Keratinocyte (primary cell): Measurements from ENCODE around the gene RERE. TPM values are rescaled to one million over a fixed set of nuclear protein-coding genes. Genes with fewer than 3 reads are reported as not detected.

Source experiments
- DNase-seq: peaks from one replicate; pipeline ENCODE4 v3.0.0-alpha.2; 2011; ENCODE audit warnings: low read depth, missing footprints, low spot score
- FAIRE-seq: peaks from 2 replicates; lab custom pipeline; 2011; peaks lifted over from hg19 to GRCh38; lab: Jason Lieb, UNC
- H2AFZ ChIP-seq: 2 replicates; pipeline ENCODE4 v1.6.0; 2012; ENCODE audit warnings: low read length, control low read depth, inconsistent platforms; ENCODE audit not compliant: control insufficient read depth
- H3K27ac ChIP-seq: 2 replicates; pipeline ENCODE4 v1.5.1; 2011; ENCODE audit warnings: low read length; ENCODE audit not compliant: control insufficient read depth, insufficient read depth
- H3K27me3 ChIP-seq: 3 replicates; pipeline ENCODE4 v1.6.0; 2011; ENCODE audit warnings: low read length; ENCODE audit not compliant: control insufficient read depth, insufficient read depth; ENCODE audit errors: extremely low read depth
- H3K36me3 ChIP-seq, 2 experiments: 2 replicates in 1 of 2; 3 replicates in 1 of 2; pipeline ENCODE4 v1.5.1; 2011; ENCODE audit warnings: low read length in 2 of 2, mild to moderate bottlenecking in 1 of 2; ENCODE audit not compliant: control insufficient read depth in 2 of 2, insufficient read depth in 2 of 2; ENCODE audit errors: extremely low read depth in 1 of 2
- H3K4me1 ChIP-seq: 3 replicates; pipeline ENCODE4 v1.5.1; 2011; ENCODE audit warnings: low read length; ENCODE audit not compliant: control insufficient read depth, insufficient read depth; ENCODE audit errors: extremely low read depth
- H3K4me2 ChIP-seq: 3 replicates; pipeline ENCODE4 v1.6.0; 2011; ENCODE audit warnings: low read depth, low read length; ENCODE audit not compliant: control insufficient read depth, insufficient read depth; ENCODE audit errors: extremely low read depth
- H3K4me3 ChIP-seq, 3 experiments: fragments of 200-600 bp in 1 of 3; sonication (generic) in 1 of 3; 2 replicates in 2 of 3; 3 replicates in 1 of 3; pipeline ENCODE4 v1.5.1; 2011 to 2016; ENCODE audit warnings: low read length in 3 of 3, mild to moderate bottlenecking in 3 of 3, control low read depth in 2 of 3, inconsistent platforms in 1 of 3, low read depth in 1 of 3, mixed read lengths in 1 of 3, mixed run types in 1 of 3, moderate library complexity in 1 of 3; ENCODE audit not compliant: control insufficient read depth in 2 of 3, insufficient read depth in 2 of 3; ENCODE audit errors: extremely low read depth in 1 of 3
- H3K79me2 ChIP-seq: 2 replicates; pipeline ENCODE4 v1.6.0; 2012; ENCODE audit warnings: low read length; ENCODE audit not compliant: control insufficient read depth, insufficient read depth
- H3K9ac ChIP-seq: 3 replicates; pipeline ENCODE4 v1.6.0; 2011; ENCODE audit warnings: low read length; ENCODE audit not compliant: control insufficient read depth, insufficient read depth; ENCODE audit errors: extremely low read depth
- H3K9me1 ChIP-seq: 3 replicates; pipeline ENCODE4 v1.6.0; 2011; ENCODE audit warnings: low read length; ENCODE audit not compliant: control insufficient read depth, insufficient read depth; ENCODE audit errors: extremely low read depth
- H3K9me3 ChIP-seq: 2 replicates; pipeline ENCODE4 v1.5.1; 2012; ENCODE audit warnings: low read depth, low read length; ENCODE audit not compliant: control insufficient read depth
- H4K20me1 ChIP-seq: 3 replicates; pipeline ENCODE4 v1.6.0; 2011; ENCODE audit warnings: low read length; ENCODE audit not compliant: control insufficient read depth, insufficient read depth; ENCODE audit errors: extremely low read depth
- EZH2 ChIP-seq: IDR thresholded peaks from one replicate; pipeline ENCODE4 v1.6.1; 2012; ENCODE audit warnings: inconsistent platforms, mild to moderate bottlenecking, low read length, moderate library complexity
- dilution Hi-C: fragments of 300-500 bp; cut with MboI; formaldehyde crosslinking; loops from one replicate; pipeline ENCODE4 v1.7.0; 2020; ENCODE audit warnings: low sequenced_read_pairs; ENCODE audit not compliant: extremely low pct_ligation_motif_present
- polyA plus RNA-seq, 5 experiments: library from polyadenylated mRNA; depleted of rRNA in 3 of 5; stranded (reverse) in 3 of 5; stranded (forward) in 1 of 5; unstranded in 1 of 5; fragments of >200 nt; gene quantifications; 1 replicate in 1 of 5; 2 replicates in 3 of 5; 3 replicates in 1 of 5; pipeline versions ENCODE4 v1.2.1 to v1.2.3, GENCODE V29; 2011 to 2012; ENCODE audit warnings: missing spikeins in 2 of 5, low read depth in 1 of 5, low replicate concordance in 1 of 5
- TF ChIP-seq, protein P1 (sequence below), 3 experiments: IDR thresholded peaks in 1 of 3; conservative IDR thresholded peaks in 1 of 3; optimal IDR thresholded peaks in 1 of 3; 2 replicates in 2 of 3; 3 replicates in 1 of 3; pipeline versions ENCODE3 to v1.5.1; 2011; ENCODE audit warnings: low read length in 3 of 3, mild to moderate bottlenecking in 3 of 3, moderate library complexity in 2 of 3, control low read depth in 1 of 3, inconsistent platforms in 1 of 3; ENCODE audit not compliant: insufficient read depth in 2 of 3; ENCODE audit errors: extremely low read depth in 1 of 3

The RERE gene
- polyA plus RNA-seq, 1 donor (not counting 4 experiments of a cell fraction or from before 2014, with no cell fraction given): 3.8 TPM

DNA sequence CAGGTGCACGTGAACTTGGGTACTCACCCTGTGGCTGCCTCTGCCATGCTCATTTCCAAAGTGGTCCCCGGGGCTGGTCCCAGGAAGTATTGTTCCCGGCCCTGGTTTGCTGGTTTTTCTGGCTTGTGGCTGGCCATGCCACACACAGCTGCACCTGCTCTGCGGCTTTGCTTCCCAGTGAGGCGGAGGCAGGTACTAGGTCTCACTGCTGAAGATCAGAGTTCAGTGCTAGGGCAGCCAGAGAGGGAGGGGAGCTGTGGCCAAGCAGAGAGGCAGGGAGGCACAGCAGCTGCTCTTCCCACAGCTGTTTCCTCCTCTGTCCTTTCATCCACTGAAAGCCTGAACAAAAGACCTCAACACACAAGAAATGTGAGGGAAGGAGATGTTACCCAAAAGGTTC is 30.6 kb upstream of the RERE start:
- Histone ChIP-seq H3K27ac (no peak overlapping the region), H3K36me3 (no peaks in the 10 kb centered on the region), H3K4me1 (no peaks in the 10 kb centered on the region), H3K27me3 (peaks cover 8% of the 10 kb centered on the region), H3K4me2 (no peak overlapping the region), H3K79me2 (no peaks in the 10 kb centered on the region), H4K20me1 (no peaks in the 10 kb centered on the region), H3K9ac (no peak overlapping the region), H2AFZ (no peak overlapping the region), H3K4me3 (no peak overlapping the region), H3K9me1 (no peaks in the 10 kb centered on the region), H3K9me3 (peaks cover under 1% of the 10 kb centered on the region)
- TF ChIP-seq EZH2: no peak
- TF ChIP-seq, protein P1, sequence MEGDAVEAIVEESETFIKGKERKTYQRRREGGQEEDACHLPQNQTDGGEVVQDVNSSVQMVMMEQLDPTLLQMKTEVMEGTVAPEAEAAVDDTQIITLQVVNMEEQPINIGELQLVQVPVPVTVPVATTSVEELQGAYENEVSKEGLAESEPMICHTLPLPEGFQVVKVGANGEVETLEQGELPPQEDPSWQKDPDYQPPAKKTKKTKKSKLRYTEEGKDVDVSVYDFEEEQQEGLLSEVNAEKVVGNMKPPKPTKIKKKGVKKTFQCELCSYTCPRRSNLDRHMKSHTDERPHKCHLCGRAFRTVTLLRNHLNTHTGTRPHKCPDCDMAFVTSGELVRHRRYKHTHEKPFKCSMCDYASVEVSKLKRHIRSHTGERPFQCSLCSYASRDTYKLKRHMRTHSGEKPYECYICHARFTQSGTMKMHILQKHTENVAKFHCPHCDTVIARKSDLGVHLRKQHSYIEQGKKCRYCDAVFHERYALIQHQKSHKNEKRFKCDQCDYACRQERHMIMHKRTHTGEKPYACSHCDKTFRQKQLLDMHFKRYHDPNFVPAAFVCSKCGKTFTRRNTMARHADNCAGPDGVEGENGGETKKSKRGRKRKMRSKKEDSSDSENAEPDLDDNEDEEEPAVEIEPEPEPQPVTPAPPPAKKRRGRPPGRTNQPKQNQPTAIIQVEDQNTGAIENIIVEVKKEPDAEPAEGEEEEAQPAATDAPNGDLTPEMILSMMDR (optimal IDR thresholded peaks at IDR 0.05 in 1 of 3, IDR thresholded peaks at IDR 0.05 in 1 of 3, conservative IDR thresholded peaks at IDR 0.05 in 1 of 3; ENCODE audit: extremely low read depth in 1 of 3, insufficient read depth in 2 of 3, low read length in 3 of 3): no peak
- FAIRE-seq (no peak), DNase-seq (no peak)
- dilution Hi-C loops: no loop called here

DNA sequence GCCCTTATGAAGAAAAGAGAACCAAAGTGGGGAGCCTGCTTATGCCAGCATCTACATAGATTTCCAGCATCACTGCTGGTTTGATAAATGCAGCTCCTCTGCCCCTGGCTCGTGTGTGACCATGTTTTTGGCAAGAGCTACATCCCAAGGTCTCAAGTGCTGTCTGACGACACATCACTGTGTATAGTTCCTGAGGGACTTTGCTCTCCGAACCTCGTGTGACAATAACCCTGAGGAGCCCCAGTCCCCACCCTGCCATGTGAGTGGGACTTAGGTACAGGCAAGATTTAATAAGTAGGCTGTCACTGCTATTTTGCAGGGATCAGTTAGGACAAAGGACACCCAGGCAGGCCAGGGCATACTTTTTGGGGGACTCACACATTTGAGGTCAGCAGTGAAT is 28.8 kb upstream of the RERE start:
- no peaks in the 10 kb centered on the region for H3K9me1 ChIP-seq
- H3K9ac ChIP-seq: no peak overlapping the region
- H2AFZ ChIP-seq: no peak overlapping the region
- TF ChIP-seq, protein P1 (optimal IDR thresholded peaks at IDR 0.05 in 1 of 3, IDR thresholded peaks at IDR 0.05 in 1 of 3, conservative IDR thresholded peaks at IDR 0.05 in 1 of 3; ENCODE audit: extremely low read depth in 1 of 3, insufficient read depth in 2 of 3, low read length in 3 of 3): no peak
- no peak for TF ChIP-seq EZH2
- FAIRE-seq: no peak
- dilution Hi-C loops: no loop called here
- no peaks in the 10 kb centered on the region for H3K79me2 ChIP-seq
- H3K9me3 ChIP-seq: peaks cover 3% of the 10 kb centered on the region
- DNase-seq: no peak
- no peaks in the 10 kb centered on the region for H3K4me1 ChIP-seq
- peaks cover 8% of the 10 kb centered on the region for H3K27me3 ChIP-seq
- no peak overlapping the region for H3K4me3 ChIP-seq
- H3K4me2 ChIP-seq: no peak overlapping the region
- H3K27ac ChIP-seq: no peak overlapping the region
- no peaks in the 10 kb centered on the region for H4K20me1 ChIP-seq
- no peaks in the 10 kb centered on the region for H3K36me3 ChIP-seq
